Ureter (tissue), 1 donor: Measurements from ENCODE around the gene RAPGEF6. TPM values are rescaled to one million over a fixed set of nuclear protein-coding genes. Genes with fewer than 3 reads are reported as not detected.
"Not testable (repeated sequence)": the region's sequence is repeated elsewhere in the genome, so short reads cannot be mapped to it uniquely, and the experiment has no call there.

ENCODE experiments used
- DNase-seq: peaks from one replicate; pipeline ENCODE4 v3.0.0-alpha.2; 2020; ENCODE audit warnings: low spot score
- total RNA-seq: library from RNA; stranded (reverse); gene quantifications from one replicate; pipeline ENCODE4 v1.2.4, GENCODE V29; 2023
- donor health status: DM: yes; HTN: yes; CAD: no.

Gene RAPGEF6
- total RNA-seq, 1 donor from 2014 or later: 30.7 TPM

DNA sequence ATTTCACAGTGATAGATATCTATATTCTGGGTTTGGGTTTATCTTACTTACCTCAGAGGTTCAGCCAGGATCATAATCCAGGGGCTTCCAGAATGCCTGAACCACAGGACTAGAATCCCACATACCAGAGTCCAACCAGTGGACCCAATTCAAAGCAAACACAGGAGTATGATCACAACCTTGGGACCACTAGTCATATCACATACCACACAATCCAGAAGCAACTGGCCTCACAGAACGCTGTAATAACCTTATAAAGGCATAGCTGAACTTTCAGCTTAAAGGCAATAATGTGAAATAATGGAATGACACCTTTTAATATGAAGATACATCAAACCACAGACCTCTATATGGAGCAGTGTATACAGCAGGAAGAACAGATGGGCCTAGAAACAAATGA, 25.3 kb downstream of the RAPGEF6 start:
- DNase-seq: no peak

DNA sequence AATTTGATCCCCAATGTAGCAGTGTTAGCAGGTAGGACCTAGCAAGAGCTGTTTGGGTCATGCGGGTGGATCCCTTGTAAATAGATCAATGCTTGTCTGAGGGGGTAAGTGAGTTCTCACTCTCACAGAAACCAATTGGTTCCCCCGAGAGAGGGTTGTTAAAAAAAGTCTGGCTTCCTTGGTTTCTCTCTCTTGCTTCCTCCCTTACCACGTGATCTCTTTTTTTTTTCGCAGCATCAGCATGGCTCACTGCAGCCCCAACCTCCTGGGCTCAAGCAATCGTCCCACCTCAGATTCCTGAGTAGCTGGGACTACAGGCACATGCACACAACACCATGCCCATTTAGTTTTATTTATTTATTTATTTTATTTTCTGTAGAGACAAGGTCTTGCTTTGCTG, 26.4 kb downstream of the RAPGEF6 start:
- no peak for DNase-seq

DNA sequence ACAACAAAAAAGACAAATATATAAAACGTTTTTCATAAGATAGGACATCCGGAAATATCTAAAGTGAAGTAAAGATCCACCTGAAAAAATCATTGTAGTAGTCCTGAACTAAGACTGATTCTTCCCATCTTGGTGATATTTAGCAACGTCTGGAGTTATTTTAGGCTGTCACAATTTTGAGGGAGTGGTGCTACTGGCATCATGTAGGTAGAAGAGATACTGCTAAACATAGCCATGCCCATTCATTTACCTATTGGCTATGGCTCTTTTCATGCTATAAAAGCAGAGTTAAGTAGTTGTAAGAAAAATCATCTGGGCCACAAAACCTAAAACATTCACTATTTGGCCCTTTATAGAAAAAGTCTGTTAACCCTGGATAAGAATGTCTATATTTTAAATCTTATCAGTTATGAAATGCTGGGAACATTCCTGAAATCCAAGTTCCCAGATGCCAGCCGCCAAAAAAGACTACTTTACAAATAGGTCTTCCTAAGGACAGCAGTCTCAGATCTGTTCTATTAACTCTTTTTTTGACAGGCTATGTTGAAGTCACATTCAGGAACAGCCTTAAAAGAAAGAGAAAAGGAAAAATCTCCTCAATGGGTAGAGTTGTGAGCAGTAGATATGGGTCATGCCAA, 27.0 kb downstream of the RAPGEF6 start:
- DNase-seq: no peak

DNA sequence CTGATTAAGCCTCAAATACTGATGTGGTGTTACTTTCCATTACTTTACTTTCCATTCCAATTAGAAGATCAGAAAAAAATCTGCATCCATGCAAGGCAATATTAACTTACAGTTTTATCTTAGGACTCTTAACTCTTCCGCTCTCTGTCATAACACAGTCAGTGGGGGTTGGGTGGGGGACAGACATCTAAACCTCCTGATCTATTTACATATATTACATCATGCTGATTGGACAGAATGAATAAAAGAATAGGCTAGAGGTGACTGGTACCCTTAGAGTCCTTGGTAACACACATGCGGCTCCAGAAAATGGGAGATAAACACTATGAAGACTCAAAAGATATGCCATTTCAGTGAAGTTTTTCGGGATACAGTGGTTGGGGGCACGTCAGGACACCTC, 27.6 kb downstream of the RAPGEF6 start:
- DNase-seq: no peak

DNA sequence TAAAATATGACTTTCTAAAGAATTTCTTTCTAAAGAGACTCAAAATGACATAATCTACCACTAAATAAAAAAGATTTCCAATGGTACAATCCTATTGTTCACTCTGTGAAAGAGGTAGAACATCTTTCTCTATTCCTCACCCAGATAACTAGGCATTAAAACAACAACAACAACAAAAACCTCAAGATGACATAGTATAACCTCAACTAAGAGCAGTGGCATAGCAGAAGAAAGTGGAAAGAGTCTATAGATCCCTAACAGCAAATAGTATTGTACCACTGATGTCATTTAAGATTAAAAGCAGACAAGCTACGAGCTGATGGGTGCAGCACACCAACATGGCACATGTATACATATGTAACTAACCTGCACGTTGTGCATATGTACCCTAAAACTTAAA, 29.9 kb downstream of the RAPGEF6 start:
- DNase-seq: no peak

DNA sequence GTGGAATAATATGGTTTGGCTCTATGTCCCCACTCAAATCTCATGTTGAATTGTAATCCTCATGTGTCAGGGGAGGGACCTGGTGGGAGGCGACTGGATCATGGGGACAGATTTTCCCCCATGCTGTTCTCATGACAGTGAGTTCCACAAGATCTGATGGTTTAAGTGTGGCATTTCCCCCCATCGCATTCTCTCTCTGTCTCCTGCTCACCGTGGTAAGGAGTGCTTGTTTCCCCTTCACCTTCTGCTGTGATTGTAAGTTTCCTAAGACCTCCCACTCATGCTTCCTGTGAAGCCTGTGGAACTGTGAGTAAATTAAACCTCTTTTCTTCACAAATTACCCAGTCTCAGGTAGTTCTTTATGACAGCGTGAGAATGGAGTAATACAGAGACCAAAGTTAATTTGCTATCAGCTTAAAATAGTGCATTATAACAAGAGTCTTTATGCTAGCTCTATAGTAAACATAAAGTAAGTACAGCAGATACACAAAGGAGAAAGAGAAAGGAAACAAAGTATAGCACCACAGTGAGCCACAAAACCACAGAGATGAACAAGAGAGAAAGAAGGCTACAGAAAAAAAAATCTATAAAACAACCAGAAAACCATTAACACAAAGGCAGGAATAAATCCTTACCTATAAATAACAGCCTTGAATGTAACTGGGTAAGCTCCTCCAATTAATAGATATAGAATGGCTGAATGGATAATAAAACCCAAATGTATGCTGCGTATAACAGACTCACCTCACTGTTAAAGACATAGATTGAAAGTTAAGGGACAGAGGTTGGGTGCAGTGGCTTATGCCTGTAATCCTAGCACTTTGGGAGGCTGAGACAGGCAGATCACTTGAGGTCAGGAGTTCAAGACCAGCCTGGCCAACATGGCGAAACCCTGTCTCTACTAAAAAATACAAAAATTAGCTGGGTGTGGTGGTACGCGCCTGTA, 39.7 kb downstream of the RAPGEF6 start:
- no peak for DNase-seq

DNA sequence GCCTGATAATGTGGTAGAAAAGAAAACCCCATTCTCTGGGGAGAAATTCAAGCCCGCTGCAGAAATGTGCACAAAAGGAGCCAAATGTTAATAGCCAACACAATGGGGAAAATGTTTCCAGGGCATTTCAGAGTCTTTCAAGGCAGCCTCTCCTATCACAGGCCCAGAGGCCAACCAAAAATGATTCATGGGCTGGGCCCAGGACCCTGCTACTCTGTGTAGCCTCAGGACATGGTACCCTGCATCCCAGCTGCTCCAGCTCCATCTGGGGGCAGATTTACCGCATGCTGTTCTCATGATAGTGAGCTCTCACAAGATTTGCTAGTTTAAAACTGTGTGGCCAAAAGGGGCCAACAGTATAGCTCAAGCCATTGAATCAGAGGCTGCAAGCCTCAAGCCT, 41.1 kb downstream of the RAPGEF6 start:
- no peak for DNase-seq

DNA sequence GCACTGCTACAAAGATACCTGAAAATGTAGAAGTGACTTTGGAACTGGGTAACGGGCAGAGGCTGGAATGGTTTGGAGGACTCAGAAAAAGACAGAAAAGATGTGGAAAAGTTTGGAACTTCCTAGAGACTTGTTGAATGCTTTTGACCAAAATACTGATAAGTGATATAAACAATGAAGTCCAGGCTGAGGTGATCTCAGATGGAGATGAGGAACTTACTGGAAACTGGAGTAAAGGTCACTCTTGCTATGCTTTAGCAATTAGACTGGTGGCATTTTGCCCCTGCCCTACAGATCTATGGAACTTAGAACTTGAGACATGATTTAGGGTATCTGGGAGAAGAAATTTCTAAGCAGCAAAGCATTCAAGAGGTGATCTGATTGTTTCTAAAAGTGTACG, 41.6 kb downstream of the RAPGEF6 start:
- DNase-seq: not testable (repeated sequence)

DNA sequence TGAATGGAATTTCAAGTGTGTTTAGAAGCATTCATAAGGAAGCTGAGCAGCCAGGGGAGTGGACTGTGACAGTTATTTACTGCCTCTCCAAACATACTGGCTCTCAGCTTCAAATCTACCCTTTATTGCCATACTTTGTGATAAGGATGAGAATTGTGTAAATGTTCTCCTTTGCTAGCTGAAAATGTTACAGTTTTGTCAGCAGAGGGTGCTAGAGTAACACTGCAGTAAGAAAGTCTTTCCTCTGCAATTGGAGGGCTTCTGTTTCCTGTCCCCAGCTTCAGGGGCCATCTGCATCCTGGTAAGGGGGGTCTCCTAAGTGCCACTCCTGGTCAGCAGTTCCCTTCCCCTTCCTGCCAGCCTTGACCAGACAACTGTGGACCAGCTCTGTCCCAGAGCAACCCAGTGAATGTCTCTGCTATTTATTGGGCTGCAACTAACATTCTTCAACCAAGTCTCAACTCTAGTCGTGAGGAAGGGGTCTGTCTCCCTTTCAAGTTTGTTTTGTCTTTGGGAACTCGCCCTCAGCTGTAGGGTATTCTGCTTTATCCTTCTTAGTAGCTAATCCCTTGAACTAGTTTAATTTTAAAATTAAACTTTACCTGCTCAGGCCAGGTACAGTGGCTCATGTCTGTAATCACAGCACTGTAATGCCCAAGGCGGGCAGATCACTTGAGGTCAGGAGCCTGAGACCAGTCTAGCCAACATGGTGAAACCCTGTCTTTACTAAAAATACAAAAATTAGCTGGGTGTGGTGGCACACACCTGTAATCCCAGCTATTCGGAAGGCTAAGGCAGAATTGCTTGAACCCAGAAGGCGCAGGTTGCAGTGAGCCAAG, 45.3 kb downstream of the RAPGEF6 start:
- no peak for DNase-seq

DNA sequence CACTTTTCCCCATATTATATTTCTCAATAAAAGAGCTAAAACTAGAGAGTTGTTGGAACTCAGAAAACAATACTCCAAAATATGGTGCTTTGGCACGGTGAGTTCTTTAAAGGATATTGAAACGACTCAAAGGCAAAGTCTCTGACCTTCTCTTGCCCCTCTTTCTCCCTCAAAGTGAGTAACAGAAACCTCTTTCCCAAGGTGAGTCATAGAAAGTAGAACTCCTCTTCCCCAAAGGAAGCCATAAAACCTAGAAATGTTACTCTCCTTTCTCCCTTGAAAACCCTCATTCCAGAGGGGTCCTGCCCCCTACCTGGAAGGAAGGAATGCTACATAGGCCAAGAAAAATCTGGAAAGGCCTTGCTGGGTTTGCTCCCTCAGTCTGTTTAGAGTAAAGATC, 47.5 kb downstream of the RAPGEF6 start:
- DNase-seq: no peak

DNA sequence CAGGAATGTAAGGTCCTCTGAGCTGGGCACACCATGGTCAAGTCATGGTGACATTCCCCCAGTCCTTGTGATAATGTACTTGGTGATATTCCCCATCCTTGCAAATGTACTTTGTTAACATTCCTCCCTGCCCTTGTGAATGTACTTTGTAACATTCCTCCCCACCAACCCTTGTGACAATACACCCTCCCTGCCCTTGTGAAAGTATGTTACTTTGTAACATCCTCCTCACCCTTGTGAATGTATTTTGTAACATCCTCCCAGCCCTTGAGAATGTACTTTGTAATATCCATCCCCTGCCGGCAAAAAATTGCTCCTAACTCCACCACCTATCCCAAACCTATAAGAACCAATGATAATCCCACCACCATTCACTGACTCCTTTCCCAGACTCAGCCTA, 53.3 kb downstream of the RAPGEF6 start:
- DNase-seq: no peak

DNA sequence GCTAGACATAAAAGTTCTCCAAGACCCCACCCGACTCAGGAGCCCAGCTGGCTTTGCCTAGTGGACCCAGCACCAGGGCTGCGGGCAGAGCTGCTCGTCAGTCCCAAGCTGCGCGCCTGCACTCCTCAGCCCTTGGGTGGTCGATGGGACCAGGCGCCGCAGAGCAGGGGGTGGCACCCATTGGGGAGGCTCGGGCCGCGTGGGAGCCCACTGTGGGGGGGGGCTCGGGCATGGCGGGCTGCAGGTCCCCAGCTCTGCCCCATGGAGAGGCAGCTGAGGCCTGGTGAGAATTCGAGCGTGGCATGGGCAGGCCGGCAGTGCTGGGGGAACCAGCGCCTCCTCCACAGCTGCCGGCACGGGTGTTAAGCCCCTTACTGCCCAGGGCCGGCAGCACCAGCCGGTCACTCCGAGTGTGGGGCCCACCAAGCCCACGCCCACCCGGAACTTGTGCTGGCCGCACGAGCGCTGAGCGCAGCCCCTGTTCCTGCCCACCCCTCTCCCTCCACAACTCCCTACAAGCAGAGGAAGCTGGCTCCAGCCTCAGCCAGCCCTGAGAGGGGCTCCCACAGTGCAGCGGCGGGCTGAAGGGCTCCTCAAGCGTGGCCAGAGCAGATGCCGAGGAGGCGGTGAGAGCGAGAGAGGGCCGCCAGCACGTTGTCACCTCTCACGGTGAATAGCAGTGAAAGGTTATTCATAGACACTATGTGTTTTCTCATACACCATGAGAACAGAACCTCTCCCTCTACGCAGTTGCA, 54.9 kb downstream of the RAPGEF6 start:
- DNase-seq: no peak

DNA sequence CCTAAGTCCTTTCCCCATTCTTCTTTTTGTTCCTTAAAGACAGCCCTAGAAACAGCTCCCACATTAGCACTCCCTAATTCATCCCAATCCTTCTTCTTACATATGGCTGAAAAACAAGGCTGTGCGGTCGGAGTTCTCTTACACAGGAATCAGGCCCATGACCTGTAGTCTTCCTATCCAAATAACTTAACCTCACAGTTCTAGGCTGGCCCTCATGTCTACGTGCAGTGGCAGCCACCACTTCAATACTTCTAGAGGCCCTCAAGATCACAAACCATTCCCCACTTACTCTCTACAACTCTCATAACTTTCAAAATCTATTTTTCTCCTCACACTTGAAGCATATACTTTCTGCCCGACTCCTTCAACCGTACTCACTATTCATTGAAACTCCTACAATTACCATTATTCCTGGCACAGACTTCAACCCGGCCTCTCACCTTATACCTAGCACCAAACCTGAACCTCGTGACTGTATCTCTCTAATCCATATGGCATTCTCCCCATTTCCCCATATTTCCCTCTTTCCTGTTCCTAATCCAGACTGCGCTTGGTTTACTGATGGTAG, 59.3 kb downstream of the RAPGEF6 start:
- no peak for DNase-seq

DNA sequence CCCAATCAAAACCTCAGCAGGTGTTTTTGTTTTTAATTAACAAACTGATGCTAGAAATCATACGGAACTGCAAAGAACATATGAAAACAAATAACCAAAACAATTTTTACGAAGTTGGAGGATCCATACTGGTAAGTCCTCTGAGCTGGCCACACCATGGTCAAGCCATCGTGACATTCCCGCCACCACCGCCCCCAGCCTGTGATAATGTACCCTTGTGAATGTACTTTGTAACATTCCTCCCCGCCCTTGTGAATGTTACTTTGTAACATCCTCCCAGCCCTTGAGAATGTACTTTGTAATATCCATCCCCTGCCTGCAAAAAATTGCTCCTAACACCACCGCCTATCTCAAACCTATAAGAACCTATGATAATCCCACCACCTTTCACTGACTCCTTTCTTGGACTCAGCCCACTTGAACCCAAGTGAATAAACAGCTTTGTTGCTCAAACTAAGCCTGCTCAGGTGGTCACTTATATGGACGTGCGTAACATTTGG, 63.3 kb downstream of the RAPGEF6 start:
- DNase-seq: no peak

DNA sequence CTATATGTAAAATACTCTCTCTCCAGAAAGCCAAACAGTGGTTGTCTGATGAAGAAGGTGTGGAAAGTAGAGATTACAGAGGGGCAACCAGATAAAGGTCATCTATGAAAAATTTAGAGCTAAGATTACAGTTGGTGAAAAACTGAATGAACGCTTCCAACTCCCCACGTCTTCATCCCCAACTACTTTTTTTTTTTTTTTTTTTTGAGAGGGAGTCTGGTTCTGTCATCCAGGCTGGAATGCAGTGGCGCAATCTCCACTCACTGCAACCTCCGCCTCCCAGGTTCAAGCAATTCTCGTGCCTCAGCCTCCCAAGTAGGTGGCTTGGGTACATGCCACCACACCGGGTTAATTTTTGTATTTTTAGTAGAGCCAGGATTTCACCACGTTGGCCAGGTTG, 64.3 kb downstream of the RAPGEF6 start:
- DNase-seq: no peak

DNA sequence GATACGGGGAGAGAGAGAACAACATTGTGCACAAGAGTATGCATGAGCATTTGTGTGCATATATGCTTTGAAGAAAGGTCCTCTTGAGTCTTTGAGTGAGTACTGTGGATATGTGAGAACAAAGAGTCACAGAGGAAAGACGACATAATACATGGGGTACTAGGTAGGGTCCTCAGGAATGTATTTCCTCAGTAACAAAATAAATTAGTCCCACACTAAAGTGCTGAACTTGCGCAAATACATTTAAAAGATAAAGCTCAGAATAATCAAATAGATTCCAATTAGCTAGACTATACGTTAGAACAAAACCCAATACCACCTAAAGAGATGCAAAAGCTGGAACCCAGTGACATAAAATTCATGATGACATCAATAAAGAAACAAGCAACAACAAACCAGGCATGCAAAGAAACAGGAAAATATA, 70.8 kb downstream of the RAPGEF6 start:
- no peak for DNase-seq

DNA sequence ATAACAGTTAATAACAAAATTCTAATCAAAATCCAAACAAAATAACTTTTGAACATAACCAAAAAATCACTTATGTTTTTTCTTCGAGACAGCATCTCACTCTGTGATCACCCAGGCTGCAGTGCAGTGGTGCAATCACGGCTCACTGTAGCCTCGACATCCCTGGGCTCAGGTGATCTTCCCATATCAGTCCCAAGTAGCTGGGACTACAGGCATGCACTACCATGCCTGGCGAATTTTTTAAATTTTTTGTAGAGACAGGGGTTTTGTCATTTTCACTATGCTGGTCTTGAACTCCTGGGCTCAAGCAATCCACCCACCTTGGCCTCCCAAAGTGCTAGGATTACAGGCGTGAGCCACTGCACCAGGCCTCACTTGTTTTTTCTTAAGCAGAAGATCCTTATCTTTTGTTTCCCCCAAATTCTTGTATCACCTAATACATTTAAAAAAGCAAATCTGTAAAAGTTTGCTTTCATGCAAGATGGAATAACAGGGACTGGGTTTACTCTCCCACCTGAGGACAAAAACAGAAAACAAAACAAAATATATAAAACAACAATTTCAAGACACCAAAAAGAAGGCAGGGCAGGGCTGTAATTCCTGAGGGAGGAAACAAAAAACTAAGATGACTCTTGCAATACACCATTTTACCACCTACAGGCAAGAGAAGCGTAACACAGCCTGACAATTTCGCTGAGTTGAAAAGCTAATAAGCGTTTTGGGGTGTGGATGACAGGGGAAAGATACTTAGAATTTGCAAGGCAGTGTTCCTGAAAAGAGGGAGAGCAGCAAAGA, 71.4 kb downstream of the RAPGEF6 start:
- no peak for DNase-seq

DNA sequence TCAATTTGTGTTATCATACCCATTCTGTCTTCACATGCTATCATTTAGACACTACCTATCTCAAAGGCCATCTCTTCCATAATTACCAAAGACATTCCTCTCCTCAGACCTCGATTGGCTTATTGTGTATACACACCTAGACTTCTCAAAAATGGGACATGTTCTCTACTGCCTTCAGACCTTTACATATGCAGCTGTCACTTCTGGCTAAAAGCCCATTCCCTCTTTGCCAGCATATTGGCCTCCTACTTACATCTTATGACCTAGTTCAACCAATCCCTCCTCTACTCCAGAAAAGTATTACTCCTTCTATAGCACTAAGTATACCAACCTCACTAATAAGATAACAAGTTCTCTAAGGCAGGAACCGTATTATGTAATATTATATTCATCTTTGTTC, 84.4 kb downstream of the RAPGEF6 start:
- no peak for DNase-seq

DNA sequence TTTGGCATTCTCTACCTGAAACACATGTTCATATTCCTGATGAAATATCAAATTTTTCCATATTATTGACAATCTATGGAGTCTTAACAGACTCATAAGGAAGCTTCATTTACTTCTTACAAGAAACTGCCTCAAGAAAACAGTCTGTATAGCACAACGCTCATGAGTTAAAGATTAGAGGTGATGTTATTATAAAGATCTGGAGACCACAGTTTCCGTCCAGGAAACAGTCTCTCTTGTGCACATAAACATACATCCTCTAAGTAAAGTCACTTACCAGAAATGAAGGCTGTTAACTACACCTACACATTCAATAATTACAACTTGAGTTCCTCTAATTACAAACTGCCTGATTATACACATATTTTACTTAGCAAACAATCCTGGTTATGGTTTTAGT, 86.9 kb downstream of the RAPGEF6 start:
- DNase-seq: no peak

DNA sequence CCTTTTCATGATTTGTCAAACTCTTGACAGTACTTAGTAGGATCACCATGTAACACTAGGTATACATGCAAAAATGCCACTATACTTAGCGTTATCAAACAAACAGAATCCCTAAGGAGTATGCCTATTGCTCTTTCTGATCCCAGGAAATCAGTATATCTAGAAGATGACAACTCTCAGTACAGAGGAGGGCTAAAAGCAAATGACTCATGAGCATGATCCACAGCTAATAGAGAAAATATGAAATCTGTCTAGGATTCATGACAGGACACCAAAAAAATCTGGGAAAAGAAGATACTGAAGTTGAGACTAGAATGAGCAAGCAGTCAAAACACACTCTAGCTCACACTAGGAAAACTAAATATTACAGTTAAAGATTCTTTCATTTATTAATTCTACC, 89.2 kb downstream of the RAPGEF6 start:
- no peak for DNase-seq
